22Rv1 (cell line): ENCODE measurements around the gene GSTM5.
"Not testable (repeated sequence)": the region's sequence is repeated elsewhere in the genome, so short reads cannot be mapped to it uniquely, and the experiment has no call there.

Source experiments
- H3K27ac ChIP-seq: fragments of 450-650 bp; 2 replicates; pipeline ENCODE4 v1.5.1; 2017
- ZFX ChIP-seq: fragments of 450-650 bp; IDR thresholded peaks from 2 replicates; pipeline ENCODE4 v1.6.1; 2017; ENCODE audit warnings: antibody characterized with exemption, borderline replicate concordance
- TF ChIP-seq, protein P1 (sequence below): fragments of 450-650 bp; IDR thresholded peaks from 2 replicates; pipeline ENCODE4 v1.5.1; 2017; ENCODE audit warnings: mild to moderate bottlenecking

GSTM5 gene

DNA sequence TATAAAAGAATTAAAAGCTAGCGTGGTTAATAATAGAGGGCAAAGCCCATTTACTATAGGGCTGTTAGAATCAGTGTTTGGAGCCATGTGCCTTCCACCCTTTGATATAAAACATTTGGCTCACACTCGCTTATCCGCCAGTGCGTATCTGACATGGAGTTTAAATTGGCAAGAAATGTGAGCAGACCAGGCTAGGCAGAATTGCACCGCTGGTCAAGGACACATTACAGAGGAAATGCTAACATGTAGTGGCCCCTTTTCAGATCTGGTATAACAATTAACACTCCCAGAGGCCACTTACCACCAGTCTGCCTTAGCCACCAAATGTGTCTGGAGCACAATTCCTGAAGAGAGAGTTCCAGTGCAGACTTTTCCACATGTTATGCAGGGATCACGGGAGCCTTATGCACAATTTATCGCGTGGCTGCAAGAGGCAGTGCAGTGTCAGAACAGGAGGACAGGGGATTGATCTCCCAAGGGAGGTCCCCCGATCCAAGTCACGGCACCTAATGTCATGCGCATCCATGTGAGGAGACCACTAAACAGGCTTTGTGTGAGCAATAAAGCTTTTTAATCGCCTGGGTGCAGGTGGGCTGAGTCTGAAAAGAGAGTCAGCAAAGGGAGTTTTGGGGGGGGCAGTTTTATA is 14.8 kb downstream of the GSTM5 start:
- TF ChIP-seq, protein P1, sequence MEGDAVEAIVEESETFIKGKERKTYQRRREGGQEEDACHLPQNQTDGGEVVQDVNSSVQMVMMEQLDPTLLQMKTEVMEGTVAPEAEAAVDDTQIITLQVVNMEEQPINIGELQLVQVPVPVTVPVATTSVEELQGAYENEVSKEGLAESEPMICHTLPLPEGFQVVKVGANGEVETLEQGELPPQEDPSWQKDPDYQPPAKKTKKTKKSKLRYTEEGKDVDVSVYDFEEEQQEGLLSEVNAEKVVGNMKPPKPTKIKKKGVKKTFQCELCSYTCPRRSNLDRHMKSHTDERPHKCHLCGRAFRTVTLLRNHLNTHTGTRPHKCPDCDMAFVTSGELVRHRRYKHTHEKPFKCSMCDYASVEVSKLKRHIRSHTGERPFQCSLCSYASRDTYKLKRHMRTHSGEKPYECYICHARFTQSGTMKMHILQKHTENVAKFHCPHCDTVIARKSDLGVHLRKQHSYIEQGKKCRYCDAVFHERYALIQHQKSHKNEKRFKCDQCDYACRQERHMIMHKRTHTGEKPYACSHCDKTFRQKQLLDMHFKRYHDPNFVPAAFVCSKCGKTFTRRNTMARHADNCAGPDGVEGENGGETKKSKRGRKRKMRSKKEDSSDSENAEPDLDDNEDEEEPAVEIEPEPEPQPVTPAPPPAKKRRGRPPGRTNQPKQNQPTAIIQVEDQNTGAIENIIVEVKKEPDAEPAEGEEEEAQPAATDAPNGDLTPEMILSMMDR = no peak
- no peak for TF ChIP-seq ZFX

DNA sequence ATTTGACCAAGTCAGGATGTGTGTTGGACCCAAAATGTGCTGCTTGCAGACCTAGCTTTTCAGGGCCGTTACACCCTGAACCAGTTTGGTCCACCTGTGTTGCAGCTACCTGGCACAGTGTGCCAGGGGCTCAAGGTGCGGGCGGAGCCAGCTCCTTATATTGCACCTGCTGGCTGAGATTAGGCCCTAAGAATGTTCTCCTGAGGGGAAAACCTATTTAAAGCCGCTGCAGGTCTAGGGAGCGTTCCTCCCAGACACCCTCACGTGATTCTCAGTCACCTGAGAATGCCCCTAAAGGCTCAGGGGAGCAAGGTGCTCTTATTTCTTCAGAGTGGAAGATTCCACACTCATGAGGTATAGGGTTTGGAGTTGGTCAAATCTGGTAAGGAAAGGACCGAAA is 16.8 kb downstream of the GSTM5 start:
- no peak overlapping the region for H3K27ac ChIP-seq
- TF ChIP-seq ZFX = no peak
- TF ChIP-seq, protein P1 = no peak

More for the DNA sequence above, 14.8 kb downstream of the GSTM5 start:
- H3K27ac ChIP-seq = peak overlapping the region; percentile 78

DNA sequence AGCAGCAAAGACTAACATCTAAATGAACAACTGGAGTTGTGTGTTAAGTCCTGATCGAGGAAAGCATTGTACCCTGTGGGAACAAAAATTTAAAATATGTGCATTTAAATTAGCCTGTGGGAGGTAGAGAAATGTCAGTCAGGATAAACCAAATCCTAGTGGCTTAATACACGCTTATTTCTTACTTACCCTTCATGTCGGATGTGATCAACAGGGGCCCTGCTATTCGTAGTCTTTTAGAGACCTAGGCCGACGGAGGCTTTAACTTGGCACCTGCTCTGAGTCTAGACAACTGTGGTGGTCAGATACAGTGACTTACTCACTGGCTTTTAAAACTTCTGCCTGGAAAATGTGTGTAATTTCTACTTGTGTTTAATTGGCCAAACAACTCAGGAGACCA is 18.6 kb downstream of the GSTM5 start:
- no peak overlapping the region for H3K27ac ChIP-seq
- TF ChIP-seq ZFX = no peak
- TF ChIP-seq, protein P1 = no peak

DNA sequence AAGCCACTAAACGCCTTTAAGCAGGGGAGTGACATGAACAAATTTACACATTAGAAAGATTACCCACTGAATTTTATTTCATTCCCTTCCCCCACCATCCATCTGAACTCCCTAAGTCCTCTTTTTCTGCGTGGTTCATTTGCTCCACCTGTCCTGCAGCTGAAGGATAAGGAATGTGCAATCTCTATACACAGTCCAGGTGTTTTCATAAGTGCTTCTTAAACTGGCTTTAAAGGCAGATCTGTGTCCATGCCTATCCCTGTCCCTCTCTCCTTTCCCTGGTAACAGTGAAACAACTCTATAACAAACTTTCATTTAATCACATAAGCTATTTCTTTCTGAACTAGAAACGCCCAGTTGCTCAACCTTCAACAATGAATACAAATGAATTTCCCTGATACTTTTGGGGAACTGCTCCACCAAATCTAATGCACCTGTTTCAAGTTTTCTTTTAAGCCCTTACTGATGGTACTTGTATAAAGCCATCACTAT is 20.4 kb downstream of the GSTM5 start:
- no peak for TF ChIP-seq ZFX
- H3K27ac ChIP-seq = peak overlapping the region; percentile 48

DNA sequence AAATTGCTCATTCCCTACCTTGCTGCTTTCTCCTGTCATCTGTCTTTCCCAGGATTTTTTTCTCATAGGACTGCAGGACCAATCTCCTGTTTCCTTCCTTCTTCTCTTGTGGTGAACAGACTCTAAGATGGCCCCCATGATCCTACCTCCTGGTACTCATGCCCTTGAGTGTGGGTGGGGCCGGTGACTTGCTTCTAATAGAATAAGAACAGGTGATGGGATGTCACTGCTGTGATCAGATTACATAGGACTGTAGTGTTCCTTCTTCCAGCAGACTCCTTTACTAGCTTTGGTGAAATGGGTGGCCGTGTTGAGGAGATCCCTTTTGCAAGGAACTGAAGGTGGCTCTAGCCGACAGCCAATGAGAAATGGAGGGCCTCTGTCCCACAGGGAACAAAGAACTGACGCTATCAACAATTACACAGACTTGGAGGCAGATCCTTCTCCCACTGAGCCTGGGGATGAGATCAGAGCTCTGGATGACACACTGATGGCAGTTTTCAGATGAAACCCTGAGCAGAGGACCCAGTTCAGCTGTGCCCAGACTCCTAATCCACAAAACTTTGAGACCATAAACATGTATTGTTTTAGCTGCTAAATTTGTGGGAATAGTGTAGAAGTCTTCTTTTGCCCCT is 21.3 kb downstream of the GSTM5 start:
- H3K27ac ChIP-seq = no peak overlapping the region
- TF ChIP-seq, protein P1 = no peak
- TF ChIP-seq ZFX = no peak

DNA sequence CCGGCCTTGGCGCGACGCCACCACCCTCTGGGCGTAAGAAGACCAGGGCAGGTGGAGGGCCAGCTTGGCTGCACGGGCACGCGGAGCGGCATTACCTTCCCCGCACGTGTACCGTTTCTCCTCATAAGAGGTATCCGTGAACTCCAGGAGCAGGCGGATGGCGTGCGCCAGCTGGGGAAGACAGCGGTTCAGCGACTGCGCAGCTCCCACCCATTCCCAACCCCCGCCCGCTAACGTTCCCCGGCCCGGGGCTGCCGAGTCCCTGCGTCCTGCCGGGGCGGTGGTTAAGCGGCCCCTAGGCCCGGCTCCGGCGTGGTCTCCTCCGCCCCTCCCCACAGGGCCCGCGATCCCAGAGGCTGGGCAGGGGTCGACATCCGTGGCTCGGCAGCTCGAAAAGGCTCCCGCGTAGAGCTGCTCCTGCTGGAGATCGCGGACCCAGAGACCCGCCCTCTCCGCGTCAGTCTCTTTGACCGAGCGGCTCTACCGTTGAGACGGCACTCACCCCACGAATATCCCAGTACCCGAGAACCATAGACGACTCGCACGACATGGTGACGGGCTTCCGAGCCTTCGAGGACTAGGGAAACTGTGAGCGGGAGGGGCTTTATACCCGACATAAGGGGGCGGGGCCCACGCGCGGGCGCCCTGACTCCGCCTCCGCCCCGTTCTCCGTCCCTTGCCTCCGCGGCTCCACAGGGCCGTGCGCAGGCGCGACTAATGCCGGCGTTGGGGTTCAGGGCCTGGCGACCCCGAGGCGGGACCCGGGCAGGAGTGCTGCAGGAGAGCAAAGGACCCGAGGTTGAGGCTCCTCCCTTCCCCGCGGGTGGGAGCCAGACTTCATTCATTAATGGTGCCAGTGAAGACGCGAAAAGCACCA is 27.9 kb downstream of the GSTM5 start:
- no peak for TF ChIP-seq ZFX
- TF ChIP-seq, protein P1 = no peak
- H3K27ac ChIP-seq = no peak overlapping the region

DNA sequence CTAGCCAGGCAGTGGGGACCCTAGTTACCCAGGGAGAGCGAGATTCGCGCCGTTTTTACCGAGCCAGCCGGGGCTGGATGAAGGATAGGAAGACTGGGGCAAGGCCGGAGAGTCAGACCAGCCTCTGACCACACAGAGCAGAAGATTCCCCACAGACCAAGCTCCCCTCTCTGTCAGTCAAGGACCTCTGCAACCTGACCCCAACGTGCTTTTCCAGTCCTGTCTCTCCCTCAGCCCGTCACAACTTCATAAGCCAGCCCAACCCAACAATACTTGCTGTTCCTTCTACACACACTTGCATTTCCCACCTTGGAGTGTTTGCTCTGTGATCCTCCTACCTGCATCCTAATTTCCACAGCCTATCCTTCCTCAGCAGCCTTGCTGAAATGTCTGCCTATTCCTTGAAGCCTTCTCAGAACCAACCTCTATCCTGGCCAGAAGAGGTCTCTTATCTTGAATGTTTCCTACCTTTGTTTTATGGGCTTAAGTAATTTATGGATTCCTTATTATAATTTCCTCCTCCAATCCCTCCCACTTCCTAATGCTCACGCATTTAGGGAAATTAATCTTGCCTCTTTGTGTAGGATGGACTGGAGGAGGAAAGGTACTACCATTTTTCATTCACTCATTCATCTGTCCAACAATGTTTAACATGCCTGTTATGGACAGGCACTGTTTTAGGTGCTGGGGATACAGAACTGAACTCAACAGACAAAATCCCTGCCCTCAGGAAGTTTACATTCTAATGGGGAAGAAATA is 28.7 kb downstream of the GSTM5 start, which contains the start of gene GSTM3:
GSTM3 (minus strand) TSS at position 424 of the 759 bp plus-strand sequence. CDS start 751 bp downstream, outside the sequence.
- no peak within 1 kb of the TSS for H3K27ac ChIP-seq
- TF ChIP-seq ZFX = no peak
- TF ChIP-seq, protein P1 = no peak

DNA sequence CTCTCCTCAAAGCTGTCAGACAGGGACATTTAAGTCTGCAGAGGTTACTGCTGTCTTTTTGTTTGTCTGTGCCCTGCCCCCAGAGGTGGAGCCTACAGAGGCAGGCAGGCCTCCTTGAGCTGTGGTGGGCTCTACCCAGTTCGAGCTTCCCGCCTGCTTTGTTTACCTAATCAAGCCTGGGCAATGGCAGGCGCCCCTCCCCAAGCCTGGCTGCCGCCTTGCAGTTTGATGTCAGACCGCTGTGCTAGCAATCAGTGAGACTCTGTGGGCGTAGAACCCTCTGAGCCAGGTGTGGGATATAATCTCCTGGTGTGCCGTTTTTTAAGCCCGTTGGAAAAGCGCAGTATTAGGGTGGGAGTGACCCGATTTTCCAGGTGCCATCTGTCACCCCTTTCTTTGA is 36.3 kb downstream of the GSTM5 start:
- not testable (repeated sequence) for H3K27ac ChIP-seq
